PFSK-1 (cell line): ENCODE measurements around the gene AP2A2.

ENCODE experiments used
- POLR2AphosphoS5 ChIP-seq: IDR thresholded peaks from 2 replicates; pipeline ENCODE4 v1.6.1; 2012; ENCODE audit warnings: low read depth, mild to moderate bottlenecking, control low read depth, low read length, moderate library complexity
- REST ChIP-seq, 2 experiments: IDR thresholded peaks; 2 replicates each; pipeline versions ENCODE4 v1.6.1 to v1.8.0; 2011 to 2012; ENCODE audit warnings: low read depth in 2 of 2, low read length in 2 of 2, control low read depth in 1 of 2, inconsistent platforms in 1 of 2, mild to moderate bottlenecking in 1 of 2, moderate library complexity in 1 of 2; ENCODE audit not compliant: insufficient read depth in 1 of 2
- SIN3A ChIP-seq: IDR thresholded peaks from 2 replicates; pipeline ENCODE4 v1.6.1; 2012; ENCODE audit warnings: mild to moderate bottlenecking, low read length, moderate library complexity, borderline replicate concordance; ENCODE audit not compliant: insufficient read depth
- TAF1 ChIP-seq: IDR thresholded peaks from 2 replicates; pipeline ENCODE4 v1.6.1; 2012; ENCODE audit warnings: low read length, control low read depth, borderline replicate concordance; ENCODE audit not compliant: insufficient read depth

- no peak for TF ChIP-seq REST (IDR thresholded peaks at IDR 0.05; ENCODE audit: insufficient read depth in 1 of 2, low read depth in 2 of 2, low read length in 2 of 2)
- no peak for TF ChIP-seq TAF1
- TF ChIP-seq POLR2AphosphoS5: no peak
- TF ChIP-seq SIN3A: no peak
Observed at GRCh38 chr11:951507-951906, 25.8 kb downstream of the AP2A2 start.
